Measurements from ENCODE around the gene P4HA3.
A peak's percentile ranks its signal among the peaks of the same experiment; 100 is the strongest.
"Not testable (repeated sequence)": the region's sequence is repeated elsewhere in the genome, so short reads cannot be mapped to it uniquely, and the experiment has no call there.

P4HA3 gene

DNA sequence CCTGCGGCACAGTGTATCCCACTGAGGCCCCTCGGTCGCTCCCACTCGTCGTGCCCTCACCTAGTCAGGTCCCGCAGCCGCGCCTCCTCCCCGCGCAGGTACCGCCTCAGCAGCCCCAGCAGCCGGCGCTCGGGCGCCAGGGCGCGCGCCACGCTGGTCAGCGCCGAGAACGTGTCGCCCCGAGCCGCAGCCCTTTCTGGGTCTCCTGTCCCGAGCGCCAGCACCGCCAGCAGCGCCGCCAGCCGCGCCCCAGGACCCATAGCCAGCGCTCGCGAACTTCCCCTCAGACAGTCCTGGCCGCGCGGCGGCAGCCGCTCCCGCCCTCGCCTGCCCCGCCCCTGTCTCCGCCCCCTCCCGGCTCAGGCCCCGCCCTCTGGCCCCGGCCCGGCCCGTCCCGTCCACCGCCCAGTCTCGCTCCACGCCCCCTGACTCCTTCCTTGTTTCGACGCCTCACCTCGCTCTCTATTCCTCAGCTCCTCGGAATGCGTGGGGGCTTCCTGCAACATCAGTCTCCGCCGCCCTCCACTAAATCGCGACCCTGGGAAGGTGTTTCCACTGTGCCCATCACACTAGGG is at the start of gene P4HA3:
P4HA3 (minus strand) TSS at position 289 of the 575 bp plus-strand sequence; CDS start at position 260, 29 bp downstream.
- DNase-seq: no peak

DNA sequence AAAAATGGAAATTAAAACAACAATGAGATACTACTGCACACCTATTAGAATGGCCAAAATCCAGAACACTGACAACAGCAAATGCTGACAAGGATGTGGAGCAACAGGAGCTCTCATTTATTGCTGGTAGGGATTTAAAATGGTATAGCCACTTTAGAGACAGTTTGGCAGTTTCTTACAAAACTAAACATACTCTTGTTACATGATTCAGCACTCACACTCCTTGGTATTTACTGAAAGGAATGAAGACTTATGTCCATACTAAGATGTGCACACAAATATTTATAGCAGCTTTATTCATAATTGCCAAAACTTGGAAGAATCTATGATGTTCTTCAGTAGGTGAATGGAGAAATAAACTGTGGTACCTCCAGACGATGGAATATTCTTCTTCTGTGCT is 46.0 kb upstream of the P4HA3 start:
- no peak for DNase-seq

DNA sequence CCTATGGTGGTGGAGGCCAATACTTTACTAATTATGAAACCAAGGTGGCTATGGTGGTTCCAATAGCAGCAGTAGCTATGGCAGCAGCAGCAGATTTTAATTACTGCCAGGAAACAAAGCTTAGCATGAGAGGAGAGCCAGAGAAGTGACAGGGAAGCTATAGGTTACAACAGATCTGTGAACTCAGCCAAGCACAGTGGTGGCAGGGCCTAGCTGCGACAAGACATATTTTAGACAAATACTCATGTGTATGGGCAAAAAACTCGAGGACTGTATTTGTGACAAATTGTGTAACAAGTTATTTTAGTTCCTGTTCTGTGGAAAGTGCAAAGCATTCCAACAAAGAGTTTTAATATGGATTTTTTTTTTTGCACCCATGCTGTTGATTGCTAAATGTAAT is 44.2 kb upstream of the P4HA3 start:
- DNase-seq: no peak

DNA sequence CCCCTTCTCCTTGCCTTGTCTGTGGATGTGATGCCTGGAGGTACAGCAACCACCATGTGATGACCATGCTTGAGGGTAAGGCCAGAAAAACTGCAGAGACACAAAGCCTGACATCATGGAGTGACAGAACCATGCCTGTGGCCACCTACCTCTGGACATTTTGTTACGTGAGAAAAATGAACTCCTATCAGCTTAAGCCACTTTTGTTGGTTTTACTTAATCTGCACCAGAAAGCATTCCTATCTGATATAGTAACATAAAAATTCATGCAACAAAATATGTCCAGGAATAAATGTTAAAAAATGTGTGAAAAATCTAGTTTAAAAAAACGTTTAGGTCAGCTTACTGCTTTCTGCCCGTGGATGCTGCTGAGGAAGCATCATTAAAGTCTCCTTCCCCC is 42.6 kb upstream of the P4HA3 start:
- DNase-seq: no peak

DNA sequence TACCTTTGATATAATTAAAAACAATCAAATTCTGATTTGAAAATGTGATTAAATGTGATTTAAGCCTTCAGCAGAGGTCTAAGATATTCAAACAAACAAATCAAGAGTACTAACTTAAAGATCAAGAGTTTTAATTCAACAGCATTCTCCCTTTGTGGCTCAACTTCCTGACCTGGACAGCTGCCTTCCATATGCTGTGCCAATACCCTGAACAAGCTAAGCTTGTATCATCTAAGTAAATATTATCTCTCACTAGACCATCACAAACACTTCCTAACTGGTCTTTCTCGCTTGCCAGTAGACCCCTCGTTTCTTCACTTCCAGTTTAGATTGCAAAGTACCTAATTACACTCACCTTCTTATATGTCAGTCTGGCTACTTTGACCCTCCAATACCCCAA is 35.9 kb upstream of the P4HA3 start:
- DNase-seq: no peak

DNA sequence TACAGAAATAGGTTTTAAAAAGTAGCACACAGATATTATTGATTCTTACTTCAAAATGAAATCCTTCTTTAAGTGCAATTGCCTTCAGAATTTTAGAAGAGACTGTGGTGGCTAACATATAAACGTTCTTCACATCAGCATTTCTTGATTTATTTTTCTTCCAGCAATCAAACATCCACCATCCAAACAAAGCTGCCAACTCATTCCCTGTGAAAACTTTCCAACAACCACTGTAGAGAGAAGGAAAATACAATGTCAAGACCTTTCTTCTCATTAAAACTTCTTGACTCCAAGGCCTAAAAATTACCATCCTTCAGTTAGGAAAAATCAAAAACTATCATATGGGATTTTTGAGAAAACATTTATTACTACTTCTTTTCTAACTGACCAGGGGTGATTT is 34.0 kb upstream of the P4HA3 start:
- no peak for DNase-seq

DNA sequence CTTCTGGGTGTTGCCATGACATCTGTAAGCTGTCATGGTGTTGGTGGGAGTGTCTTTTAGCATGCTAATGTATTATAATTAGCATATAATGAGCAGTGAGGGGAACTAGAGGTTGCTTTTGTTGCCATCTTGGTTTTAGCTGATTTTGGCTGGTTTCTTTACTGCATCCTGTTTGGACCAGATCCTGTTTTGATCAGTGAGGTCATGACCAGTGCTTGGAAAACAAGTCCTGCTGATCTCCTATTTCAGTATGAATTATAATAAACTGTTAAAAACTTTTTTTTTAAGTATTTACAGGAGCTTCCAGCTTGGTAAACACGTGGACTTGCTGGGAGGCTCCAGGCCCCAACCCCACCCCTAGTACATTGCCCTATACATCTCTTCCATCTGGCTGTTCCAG is 30.5 kb upstream of the P4HA3 start:
- no peak for DNase-seq

DNA sequence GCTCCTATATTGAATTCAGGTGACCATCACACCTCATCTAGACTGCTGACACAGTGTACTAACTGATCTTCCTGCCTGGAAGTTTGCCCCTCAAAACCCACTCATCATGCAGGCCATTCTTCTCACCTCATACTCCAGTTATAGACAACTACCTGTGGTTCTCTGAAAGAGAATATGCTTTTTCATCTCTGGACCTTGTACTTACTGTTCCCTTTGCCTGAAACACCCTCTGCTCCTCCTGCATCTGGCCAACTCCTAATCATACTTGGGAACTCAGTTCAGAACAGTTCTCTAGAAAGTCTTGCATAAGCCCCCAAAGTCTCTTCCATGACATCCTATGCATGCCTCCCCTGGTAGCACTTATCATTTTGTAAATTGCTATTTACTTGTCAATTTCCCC is 28.2 kb upstream of the P4HA3 start:
- DNase-seq: no peak

DNA sequence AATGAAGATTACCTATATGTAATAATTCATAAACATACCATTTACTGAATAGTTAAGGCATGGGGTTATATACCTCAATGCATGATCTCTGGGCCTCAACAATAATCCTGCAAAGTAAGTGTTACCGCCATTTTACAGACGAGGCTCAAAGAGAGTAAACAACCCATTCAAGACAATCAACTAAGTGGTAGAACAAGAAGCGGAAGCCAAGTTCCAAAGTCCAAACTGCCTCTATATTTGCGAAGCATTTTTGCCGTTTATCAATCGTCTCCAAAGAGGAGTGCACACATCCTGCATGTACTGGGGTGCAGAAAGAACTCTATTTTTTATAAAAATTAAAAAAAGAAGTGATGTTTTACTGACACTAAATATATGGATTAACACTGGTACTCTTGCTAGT is 27.5 kb upstream of the P4HA3 start:
- DNase-seq: no peak

DNA sequence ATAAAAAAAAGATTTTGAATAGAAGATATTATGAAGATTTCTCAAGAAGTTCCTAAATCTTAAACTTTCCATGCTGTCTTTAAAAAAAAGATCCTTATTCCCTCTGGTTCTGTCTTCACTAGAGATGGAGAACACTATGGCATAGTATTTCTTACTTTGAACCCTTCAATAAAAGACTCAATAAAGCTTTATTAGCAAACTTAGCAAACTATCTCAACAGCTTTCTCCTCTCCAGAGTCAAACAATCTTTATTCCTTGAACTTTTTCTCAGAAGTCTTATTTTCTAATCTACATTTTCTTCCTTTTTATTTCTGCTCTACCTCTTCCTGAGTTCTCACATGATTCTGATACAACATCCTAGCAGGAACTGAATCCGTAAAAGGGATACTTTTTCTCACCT is 21.8 kb upstream of the P4HA3 start:
- no peak for DNase-seq

DNA sequence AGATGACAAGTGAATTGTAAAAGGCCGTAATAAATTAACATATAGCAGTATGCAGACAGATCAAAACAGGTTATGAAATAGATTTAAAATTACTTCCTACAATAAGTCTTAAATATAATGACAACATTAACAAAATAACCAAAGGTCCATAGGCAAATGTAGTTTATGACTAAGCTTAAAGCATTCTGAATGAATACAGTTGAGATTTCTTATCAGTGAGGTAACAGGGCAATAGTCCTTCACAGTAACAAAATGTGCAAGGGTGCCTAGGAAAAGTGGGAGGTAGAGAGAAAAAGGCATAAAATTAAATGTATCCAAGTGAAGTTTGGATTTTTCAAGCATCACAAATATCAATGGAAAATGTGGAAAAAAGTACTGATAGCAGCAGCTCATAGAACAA is 20.9 kb upstream of the P4HA3 start:
- no peak for DNase-seq

DNA sequence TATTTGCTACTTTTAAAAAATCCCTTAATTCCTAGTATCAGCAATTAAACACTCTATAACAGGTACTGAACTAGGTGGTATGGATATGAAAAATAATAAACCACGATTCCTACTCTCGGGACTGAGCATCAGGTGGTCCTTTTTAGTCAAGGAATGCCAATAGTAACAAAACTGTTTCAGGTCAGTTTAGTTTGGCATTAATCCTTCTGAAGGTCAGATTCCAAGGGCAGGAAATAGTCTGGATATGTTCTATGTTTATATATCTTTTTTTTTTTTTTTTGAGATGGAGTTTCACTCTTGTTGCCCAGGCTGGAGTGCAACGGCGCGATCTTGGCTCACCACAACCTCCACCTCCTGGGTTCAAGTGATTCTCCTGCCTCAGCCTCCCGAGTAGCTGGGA is 19.6 kb upstream of the P4HA3 start:
- not testable (repeated sequence) for DNase-seq

DNA sequence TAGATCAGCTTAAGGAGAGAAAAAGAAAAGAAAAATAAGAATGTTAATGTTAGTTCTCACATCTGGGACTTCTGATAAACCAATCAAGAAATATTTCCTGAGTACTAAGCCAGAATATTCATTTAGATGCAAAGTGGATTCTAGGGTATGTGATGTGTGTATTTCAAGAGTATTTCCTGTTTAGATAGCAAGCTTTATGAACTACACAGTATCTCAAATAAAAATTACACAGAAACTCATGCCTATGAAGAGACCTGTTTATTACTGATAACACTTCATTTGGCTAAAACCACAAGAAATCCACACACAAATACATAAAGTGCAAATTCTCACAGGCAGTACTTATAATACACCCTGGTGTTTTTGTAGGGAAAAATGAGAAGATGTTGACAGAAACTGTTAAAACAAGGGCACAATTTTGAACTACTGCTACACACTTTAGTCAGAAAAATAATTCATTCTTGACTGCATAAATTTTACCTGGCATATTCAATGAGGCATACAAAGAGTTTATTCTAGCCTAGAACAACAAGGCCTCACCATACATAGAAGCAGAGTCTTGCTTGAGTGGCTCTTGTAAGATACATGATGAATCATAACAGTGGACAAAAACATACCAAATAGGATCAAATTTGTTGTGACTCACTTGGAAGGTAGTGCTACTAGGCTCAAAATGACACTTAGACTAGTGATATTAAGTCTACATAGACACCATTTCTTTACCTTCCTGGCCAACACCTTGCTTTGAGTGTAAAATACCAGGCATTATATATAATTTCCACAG is 18.8 kb upstream of the P4HA3 start:
- DNase-seq: no peak

DNA sequence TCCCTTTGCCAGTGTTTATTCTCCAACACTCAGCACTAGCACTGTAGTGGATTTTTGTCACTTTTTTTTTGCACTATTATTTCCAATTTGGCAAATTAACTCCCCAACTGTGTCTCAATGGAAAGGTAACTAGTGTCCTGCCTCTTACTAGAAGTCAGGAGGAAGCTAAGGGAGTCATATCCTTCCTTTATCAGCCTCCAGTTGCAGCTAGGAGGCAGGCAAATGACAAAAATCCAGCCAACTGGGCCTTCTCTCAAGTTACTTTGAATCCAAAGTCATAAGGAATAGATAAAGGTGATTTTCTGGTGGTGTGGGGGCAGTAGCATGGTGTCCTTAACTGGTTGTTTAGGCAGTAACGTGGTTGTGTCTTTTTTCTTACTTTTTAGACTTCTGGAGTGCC is 15.6 kb upstream of the P4HA3 start:
- DNase-seq: no peak

DNA sequence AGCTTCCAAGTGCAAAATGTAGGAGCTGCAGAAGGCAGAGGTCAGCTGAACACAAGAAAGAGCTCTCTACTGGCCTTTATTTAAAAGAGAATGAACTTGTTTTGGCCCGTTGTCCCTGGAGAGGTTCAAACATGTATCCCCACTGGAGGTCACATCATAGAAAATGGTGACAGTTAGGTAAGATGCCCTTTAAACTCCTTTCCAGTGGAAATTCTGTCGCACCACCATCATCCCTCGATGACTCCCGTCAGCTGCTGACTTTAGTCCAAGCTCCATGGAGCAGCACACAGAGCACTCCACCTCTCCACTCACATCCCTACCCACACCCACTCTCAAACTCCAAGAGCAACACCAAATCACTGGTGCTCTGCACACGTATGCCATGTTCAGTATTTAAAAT is 15.2 kb upstream of the P4HA3 start:
- no peak for DNase-seq

DNA sequence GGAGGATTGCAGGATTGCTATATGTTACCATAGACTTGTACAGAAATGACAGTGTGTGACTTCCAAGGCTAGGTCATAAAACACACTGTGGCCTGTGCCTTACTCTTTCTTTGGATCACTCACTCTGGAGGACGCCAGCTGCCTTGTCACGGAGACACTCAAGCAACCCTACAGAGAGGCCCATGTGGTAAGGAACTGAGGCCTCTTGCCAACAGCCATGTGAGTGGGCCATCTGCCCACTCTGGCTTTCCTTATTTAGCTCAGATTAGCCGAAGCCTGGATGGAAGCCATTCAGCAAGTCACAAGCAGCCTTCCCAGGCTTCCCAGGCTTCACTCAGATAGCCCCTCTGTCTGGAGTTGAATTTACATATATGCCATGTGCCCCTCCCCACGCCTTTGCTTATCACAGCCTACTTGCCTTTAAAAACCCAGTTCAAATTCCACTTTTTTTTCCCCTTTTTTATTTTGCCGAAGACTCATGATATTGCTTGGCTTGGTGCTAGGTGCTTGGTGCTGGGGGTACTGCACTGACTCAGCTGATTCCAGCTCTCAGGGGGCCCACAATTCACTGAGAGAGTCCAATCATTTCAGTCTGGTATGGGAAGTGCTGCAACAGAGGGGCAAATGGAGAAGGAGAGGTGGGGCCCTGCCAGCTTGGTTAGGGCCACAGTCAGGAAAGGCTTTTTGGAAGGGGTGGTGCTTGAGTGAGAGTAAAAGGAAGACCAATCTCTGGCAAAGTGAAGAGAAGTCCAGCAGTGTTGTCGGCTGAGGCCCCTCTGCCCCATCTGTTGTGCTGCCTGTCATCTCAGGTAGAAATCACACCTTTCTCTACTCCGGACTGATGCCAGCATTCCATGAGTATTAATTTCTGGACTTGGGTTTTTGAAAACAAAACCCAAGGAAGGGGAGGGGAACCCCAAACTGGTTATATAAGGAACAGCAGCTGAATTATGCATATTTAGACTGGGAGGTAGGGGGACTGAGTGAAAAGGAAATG is 14.5 kb upstream of the P4HA3 start:
- DNase-seq: no peak

DNA sequence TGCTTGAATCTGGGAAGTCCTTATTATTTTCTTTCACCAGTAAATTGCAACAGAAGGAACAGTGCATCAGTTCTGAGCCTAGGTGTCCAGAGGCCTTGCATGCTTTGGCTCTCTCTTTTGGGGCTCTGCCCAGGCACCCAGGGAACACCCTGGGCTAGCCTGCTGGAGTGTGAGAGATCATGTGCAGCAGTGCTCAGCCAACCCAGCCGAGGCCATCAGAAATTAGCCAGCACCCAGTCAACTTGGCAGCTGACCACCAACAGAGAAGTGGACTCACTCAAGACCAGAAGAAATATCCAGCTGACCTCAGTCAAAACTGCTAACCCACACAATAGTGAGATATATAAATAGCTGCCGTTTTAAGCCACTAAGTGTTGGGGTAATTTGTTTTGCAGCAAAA is 11.2 kb upstream of the P4HA3 start:
- no peak for DNase-seq

DNA sequence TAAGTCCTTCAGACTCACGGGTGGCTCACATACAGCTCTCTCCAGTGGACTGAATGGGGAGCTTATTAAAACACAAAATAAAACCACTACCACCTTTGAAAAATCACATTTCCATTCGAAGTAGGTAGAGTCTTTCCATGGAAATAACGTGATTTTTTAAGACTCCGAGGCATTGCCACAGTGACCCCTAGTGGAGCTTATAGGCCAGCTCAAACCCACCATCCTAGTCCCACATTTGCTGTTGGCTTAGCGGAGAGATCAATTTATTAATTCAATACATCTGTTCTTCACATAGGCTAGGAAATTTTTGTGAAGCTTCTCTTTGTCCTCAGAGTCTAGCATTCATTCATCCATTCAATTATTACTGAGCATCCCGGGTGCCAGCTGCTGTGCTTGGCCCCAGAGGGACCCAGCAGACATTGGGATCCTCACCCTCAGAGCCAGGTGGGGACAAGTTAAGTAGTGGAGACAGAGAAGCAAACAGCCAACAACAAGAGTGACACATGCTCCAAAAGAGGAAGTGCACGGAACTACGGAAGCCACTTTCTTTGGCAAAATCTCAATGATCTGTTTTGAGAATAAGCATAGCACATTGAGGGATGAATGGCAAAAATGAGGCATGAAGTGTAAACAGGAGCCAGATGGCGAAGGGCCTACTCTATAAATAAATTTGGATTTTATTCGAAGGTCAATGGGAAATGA is 10.2 kb upstream of the P4HA3 start:
- DNase-seq: peak; percentile 45

DNA sequence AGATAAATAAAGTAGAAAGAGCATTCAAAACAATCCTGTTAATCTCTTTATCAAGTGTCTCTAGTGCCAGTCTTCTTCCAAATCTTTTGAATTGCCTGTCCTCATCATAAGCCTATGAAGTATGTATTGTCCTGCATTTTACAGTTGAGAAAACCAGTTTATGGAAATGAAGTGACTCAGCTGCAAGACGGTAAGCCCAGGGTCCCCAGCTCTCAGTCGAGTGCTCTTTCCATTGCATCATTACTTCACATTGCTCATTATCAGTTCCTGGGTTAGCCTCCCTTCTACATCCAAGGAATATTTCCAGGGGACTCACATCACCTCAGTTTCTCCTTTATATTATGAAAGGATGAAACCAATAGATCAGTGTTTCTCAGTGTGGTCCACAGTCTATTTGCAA is 9.1 kb upstream of the P4HA3 start:
- DNase-seq: no peak

DNA sequence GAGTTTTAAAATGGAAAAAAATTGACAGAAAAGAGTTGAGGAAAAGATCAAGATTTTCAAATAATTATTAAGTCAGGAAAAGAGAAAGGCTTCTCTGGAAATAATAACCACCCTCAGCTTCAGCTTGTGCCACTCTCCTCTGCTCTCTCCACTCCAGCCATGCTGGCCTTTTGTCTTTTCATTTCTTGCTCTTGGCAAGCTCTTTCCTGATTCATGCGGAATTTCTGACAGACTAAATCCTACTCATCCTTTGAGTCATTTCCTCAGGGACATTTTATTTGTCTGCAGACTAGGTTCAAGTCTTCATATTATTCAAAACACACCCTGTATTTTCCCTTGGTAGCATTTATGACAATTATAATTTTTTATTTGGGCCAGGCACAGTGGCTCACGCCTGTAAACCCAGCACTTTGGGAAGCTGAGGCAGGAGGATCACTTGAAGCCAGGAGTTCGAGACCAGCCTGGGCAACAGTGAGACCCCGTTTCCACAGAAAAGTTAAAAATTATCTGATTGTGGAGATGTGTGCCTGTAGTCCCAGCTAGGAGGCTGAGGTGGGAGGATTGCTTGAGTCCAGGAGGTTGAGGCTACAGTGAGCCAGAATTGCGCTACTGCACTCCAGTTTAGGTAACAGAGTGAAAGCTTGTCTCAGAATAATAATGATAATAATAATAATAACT is 7.8 kb upstream of the P4HA3 start:
- no peak for DNase-seq

DNA sequence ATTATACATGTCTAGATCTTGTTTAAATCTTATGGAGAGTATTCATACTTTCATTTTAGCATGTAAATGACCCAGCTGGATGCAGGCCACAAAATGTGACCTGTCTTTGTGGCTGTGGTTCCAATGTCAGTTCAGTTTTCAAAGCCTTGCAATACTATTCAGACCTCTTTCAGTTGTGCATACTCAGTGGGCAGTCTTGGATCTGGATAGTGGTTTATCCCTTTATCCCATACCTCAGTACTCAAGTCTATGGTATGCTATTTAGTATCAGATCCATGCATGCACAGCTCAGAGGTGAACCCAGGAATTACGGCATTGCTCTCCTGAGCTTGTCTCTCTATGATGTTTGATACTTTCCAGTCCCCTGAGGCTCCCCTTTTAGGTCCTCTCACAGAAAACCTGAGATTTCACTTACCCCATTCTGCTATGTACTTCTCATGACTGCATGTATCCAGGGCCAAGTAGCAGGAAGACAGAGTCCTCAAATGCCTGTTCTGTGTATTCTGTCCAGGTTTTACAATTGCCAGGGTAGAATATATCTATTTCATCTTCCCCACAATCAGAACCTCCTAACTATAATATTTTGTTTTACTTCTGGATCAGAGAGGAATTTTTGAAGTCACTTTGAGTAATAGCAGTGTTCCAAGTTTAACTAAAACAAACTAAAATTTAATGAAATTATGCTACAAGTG is 6.9 kb upstream of the P4HA3 start:
- no peak for DNase-seq
